ENCODE results near the gene CHURC1.

- TF ChIP-seq, protein P1, sequence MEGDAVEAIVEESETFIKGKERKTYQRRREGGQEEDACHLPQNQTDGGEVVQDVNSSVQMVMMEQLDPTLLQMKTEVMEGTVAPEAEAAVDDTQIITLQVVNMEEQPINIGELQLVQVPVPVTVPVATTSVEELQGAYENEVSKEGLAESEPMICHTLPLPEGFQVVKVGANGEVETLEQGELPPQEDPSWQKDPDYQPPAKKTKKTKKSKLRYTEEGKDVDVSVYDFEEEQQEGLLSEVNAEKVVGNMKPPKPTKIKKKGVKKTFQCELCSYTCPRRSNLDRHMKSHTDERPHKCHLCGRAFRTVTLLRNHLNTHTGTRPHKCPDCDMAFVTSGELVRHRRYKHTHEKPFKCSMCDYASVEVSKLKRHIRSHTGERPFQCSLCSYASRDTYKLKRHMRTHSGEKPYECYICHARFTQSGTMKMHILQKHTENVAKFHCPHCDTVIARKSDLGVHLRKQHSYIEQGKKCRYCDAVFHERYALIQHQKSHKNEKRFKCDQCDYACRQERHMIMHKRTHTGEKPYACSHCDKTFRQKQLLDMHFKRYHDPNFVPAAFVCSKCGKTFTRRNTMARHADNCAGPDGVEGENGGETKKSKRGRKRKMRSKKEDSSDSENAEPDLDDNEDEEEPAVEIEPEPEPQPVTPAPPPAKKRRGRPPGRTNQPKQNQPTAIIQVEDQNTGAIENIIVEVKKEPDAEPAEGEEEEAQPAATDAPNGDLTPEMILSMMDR (IDR thresholded peaks at IDR 0.05) = no peak
- no peak for TF ChIP-seq EZH2 (IDR thresholded peaks at IDR 0.05)
These were observed 37.0 kb downstream of the CHURC1 start for GRCh38 chr14:64951291-64951690.

Data from neural progenitor cell (in vitro differentiated cells).